Stimulated activated CD4-positive, alpha-beta T cell treated with anti-CD3 and anti-CD28 coated beads, Interleukin-1b, Interleukin-23, amount 100 ng/mL, for 1 hour (primary cell): ENCODE results near the gene THEMIS.
"Not testable (repeated sequence)": the region's sequence is repeated elsewhere in the genome, so short reads cannot be mapped to it uniquely, and the experiment has no call there.

ENCODE experiments used
- DNase-seq, 2 donors: peaks; one replicate each; pipeline ENCODE4 v3.0.0-alpha.2; 2020; ENCODE audit warnings: low read depth in 2 of 2

Gene THEMIS

GRCh38 chr6:127725821-127726220 lies 175.0 kb downstream of the THEMIS start:
- no peak for DNase-seq

GRCh38 chr6:127718694-127719093 lies 182.2 kb downstream of the THEMIS start:
- no peak for DNase-seq

- DNase-seq = no peak
Observed at GRCh38 chr6:127717384-127717783, 183.5 kb downstream of the THEMIS start.

GRCh38 chr6:127716465-127716864 lies 184.4 kb downstream of the THEMIS start:
- DNase-seq = no peak

GRCh38 chr6:127710668-127711067 lies 190.2 kb downstream of the THEMIS start:
- no peak for DNase-seq

- DNase-seq = no peak
Observed at GRCh38 chr6:127706216-127706615, 194.6 kb downstream of the THEMIS start.

GRCh38 chr6:127695108-127695507 lies 205.8 kb downstream of the THEMIS start:
- DNase-seq = no peak

- DNase-seq = no peak
Observed at GRCh38 chr6:127691146-127691545, 209.7 kb downstream of the THEMIS start.

GRCh38 chr6:127690588-127690987 lies 210.3 kb downstream of the THEMIS start:
- DNase-seq = no peak

- no peak for DNase-seq
Observed at GRCh38 chr6:127690092-127690491, 210.8 kb downstream of the THEMIS start.

GRCh38 chr6:127687490-127687889 lies 213.4 kb downstream of the THEMIS start:
- DNase-seq = not testable (repeated sequence)

- DNase-seq = no peak
Observed at GRCh38 chr6:127686084-127686483, 214.8 kb downstream of the THEMIS start.

- no peak for DNase-seq
Observed at GRCh38 chr6:127684501-127684900, 216.4 kb downstream of the THEMIS start.
